Epithelial cell of esophagus (primary cell): Measurements from ENCODE around the gene IPCEF1.
"Not testable (repeated sequence)": the region's sequence is repeated elsewhere in the genome, so short reads cannot be mapped to it uniquely, and the experiment has no call there.

Experiments
- DNase-seq: peaks from one replicate; pipeline ENCODE4 v3.0.0; 2010; ENCODE audit warnings: low read depth
- H3K4me3 ChIP-seq: 2 replicates; pipeline ENCODE4 v1.5.1; 2011; ENCODE audit warnings: mild to moderate bottlenecking, low read length, control low read depth
- TF ChIP-seq, protein P1 (sequence below): IDR thresholded peaks from 2 replicates; pipeline ENCODE4 v1.5.1; 2011; ENCODE audit warnings: low read depth, mild to moderate bottlenecking, low read length, control low read depth, inconsistent platforms; ENCODE audit not compliant: insufficient read depth; ENCODE audit errors: missing control alignments

Gene IPCEF1

DNA sequence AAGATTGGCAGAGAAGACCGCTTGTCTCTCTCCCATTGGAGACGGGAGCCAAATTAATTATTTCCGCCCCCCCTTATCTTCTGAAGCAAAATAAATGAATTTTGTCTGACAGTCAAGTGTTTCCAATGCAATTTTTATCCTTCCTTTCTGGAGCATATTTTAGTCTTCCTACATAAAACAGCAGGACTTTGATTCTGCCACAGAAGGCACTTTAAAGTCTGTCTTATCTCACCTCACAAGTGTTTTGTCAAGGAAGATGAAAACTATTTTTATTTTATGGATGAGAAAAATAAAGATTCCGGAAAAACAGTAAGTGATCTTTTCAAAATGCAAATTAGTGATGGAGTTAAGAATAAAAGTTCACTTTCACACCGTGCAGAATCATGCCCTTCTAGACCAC lies 177.2 kb downstream of the IPCEF1 start:
- TF ChIP-seq, protein P1, sequence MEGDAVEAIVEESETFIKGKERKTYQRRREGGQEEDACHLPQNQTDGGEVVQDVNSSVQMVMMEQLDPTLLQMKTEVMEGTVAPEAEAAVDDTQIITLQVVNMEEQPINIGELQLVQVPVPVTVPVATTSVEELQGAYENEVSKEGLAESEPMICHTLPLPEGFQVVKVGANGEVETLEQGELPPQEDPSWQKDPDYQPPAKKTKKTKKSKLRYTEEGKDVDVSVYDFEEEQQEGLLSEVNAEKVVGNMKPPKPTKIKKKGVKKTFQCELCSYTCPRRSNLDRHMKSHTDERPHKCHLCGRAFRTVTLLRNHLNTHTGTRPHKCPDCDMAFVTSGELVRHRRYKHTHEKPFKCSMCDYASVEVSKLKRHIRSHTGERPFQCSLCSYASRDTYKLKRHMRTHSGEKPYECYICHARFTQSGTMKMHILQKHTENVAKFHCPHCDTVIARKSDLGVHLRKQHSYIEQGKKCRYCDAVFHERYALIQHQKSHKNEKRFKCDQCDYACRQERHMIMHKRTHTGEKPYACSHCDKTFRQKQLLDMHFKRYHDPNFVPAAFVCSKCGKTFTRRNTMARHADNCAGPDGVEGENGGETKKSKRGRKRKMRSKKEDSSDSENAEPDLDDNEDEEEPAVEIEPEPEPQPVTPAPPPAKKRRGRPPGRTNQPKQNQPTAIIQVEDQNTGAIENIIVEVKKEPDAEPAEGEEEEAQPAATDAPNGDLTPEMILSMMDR = no peak
- H3K4me3 ChIP-seq = no peak overlapping the region
- DNase-seq = no peak

DNA sequence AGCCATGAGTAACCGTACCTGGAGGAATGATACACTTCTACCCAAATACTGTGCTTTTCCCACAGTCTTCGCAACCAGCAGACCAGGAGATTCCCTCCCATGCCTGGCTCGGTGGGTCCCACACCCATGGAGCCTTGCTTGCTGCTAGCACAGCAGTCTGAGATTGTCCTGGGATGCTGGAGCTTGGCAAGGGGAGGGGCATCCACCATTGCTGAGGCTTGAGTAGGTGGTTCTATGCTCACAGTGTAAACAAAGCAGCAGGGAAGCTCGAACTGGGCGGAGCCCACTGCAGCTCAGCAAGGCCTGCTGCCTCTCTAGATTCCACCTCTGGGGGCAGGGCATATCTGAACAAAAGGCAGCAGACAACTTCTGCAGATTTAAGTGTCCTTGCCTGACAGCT lies 184.2 kb downstream of the IPCEF1 start:
- DNase-seq, H3K4me3 ChIP-seq: not testable (repeated sequence)

DNA sequence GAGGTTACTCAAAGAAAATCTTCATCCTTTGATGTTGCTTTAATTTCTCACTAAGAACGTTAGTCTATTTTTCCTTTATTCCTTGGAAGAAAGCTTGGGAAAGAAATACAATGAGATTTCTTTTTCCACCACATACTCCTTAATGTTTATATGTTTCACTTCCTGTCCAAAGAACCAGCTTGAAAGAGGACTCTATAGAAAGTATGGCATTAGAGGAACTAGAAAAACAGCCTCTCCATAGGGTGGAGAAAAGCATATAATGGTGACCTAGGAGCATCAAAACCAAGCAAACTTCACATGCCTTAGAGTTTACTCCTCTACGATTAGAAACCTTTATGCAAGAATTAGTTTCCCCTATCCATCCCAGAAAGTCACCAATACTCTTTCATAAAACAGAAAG lies 186.5 kb downstream of the IPCEF1 start:
- H3K4me3 ChIP-seq = no peak overlapping the region
- no peak for DNase-seq
- TF ChIP-seq, protein P1 = no peak

DNA sequence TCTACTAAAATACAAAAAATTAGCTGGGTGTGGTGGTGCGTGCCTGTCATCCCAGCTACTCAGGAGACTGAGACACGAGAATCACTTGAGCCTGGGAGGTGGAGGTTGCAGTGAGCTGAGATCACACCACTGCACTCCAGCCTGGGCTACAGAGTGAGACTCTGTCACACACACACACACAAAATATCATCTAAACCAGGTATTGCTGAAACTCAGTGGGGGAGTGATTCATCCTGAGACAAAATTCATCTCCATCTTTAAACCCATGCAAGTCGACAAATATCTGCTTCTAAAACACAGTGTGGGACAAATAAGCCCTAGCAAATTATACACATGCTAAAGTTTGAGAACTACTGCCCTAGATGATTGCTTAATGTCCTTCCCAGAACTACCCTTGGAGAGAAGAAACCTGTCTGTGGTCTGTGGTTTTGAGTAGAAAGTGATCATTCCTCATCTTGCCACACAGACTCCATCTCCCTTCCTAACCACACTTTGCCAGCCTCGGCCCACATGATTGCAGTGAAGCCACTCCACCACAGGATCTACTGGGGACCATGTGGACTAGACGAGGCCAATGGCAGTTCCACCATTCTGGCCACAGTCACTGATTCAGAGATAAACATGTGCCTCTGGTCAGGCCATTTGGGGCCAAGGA lies 187.3 kb downstream of the IPCEF1 start:
- TF ChIP-seq, protein P1 = no peak
- no peak for DNase-seq
- no peak overlapping the region for H3K4me3 ChIP-seq

DNA sequence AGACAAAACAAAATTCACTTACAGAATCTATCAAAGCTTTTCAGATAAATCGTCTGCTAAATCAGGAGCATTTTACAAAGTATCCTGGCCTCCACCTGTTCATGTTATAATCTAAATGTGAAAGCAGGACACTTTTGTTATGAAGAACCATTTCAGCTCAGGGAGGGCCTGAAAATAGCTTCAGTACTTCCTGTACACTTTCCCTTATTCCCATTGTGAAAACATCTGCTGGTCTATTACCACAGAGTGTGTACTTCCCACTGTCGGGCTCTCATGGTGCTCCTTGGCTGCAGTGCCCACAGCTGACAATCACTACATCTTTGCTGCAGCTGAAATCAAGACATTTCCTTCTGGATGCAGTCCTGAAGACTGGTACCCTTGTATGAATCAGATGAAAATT lies 189.5 kb downstream of the IPCEF1 start:
- DNase-seq = no peak
- H3K4me3 ChIP-seq = no peak overlapping the region
- TF ChIP-seq, protein P1 = no peak

DNA sequence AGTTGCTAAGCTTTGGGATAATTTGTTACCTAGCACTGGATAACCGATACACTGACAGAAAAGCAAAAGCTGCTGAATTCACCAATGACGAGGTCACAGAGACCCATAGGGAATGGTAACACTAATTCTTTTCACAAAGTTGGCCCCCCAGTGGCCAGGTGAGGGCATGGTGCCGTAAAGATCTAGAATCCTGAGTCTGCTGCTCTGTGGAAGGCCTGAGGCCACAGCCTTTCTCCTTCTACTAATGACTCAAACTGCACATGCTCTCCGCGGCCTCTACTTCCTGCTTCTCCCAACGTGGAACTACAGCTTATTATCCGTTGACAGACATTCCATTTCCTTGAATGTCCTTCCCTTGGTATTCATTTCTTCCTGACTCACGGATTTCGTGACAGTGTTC lies 190.5 kb downstream of the IPCEF1 start:
- no peak overlapping the region for H3K4me3 ChIP-seq
- DNase-seq = peak; percentile 21
- TF ChIP-seq, protein P1 = no peak

DNA sequence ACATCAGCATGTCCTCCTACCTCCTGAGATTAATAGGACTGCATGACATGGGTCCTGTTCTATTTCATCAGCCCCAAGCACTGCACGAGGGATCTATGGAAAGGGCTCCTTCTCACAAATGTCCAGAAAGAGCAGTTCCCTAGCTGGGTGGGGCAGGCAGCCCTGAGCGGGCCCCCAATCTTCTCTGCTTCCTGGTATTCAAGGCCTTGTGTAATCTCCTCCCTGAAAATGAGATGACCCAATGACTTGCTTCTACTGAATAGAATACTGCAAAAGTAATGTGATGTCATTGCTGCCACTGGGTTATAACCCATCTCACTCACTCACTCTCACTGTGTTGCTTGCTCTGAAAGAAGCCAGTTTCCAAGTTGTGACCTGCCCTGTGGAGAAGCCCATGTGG lies 191.1 kb downstream of the IPCEF1 start:
- H3K4me3 ChIP-seq = no peak overlapping the region
- TF ChIP-seq, protein P1 = no peak
- DNase-seq = no peak

DNA sequence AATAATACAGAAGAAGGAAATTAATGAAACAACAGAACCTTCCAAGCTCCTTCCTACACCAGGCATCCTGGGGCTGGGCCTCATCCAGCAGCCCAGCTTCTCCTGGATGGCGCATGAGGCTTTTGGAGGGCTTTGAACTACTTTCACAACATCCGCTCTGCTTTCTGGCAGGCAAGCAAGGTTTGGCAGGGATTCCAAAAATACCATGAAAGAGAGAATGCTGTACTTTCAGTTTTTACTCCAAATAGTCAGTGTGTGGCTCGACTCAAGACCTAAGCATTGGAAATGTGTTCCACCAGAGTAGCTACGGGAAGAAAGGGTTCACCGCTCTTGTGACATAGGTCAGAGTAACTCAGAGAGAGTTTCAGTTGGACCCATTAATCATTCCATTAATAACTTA lies 192.2 kb downstream of the IPCEF1 start:
- DNase-seq = no peak
- no peak overlapping the region for H3K4me3 ChIP-seq
- TF ChIP-seq, protein P1 = no peak
